HFFc6 (cell line): Measurements from ENCODE around the gene ADAMTS9. TPM values are rescaled to one million over a fixed set of nuclear protein-coding genes. Genes with fewer than 3 reads are reported as not detected.

Experiments used
- DNase-seq: peaks from one replicate; pipeline ENCODE4 v3.0.0-alpha.2; 2018
- H3K27ac Mint-ChIP-seq: 2 replicates; pipeline ENCODE4 v1.8.0; 2020; ENCODE audit warnings: mild to moderate bottlenecking, mixed read lengths
- H3K27me3 Mint-ChIP-seq: 2 replicates; pipeline ENCODE4 v1.8.0; 2021; ENCODE audit warnings: mild to moderate bottlenecking, moderate library complexity, mixed read lengths; ENCODE audit not compliant: insufficient read depth
- H3K36me3 Mint-ChIP-seq: 2 replicates; pipeline ENCODE4 v1.8.0; 2021; ENCODE audit warnings: low read depth, mixed read lengths
- H3K4me1 Mint-ChIP-seq: 2 replicates; pipeline ENCODE4 v1.8.0; 2020; ENCODE audit warnings: low read depth, mixed read lengths
- H3K4me3 Mint-ChIP-seq: 2 replicates; pipeline ENCODE4 v1.8.0; 2020; ENCODE audit warnings: mild to moderate bottlenecking, moderate library complexity, mixed read lengths
- H3K9me3 Mint-ChIP-seq: 2 replicates; pipeline ENCODE4 v1.8.0; 2020; ENCODE audit warnings: mild to moderate bottlenecking, mixed read lengths
- CTCF ChIP-seq: fragments of 200-600 bp; sonication (generic); IDR thresholded peaks from 2 replicates; pipeline ENCODE4 v1.5.0; 2021; ENCODE audit warnings: antibody characterized with exemption, mild to moderate bottlenecking
- total RNA-seq, 6 experiments: library from RNA; stranded (reverse); fragmentation: NEBNext Ultra II Directional; extraction: Animal tissue kit (Norgen Biotek cat#: 25700); gene quantifications; 2 replicates in 1 of 6; 3 replicates in 5 of 6; pipeline ENCODE4 v1.2.3, GENCODE V29; 2021

The ADAMTS9 gene
- total RNA-seq, 6 experiments from 2014 or later, result 0.07 to 0.14 (median 0.12) TPM; not detected in 1

GRCh38 chr3:64520334-64520733, 167.5 kb downstream of the ADAMTS9 start:
- Mint-ChIP-seq H3K9me3 (peaks cover 4% of the 10 kb centered on the region; the same call in 1 of the 2 replicates), H3K4me3 (peak overlapping the region; percentile 73), H3K36me3 (no peaks in the 10 kb centered on the region), H3K4me1 (no peaks in the 10 kb centered on the region), H3K27ac (no peak overlapping the region), H3K27me3 (peaks cover 13% of the 10 kb centered on the region)
- no peak for DNase-seq
- TF ChIP-seq CTCF, result no peak

GRCh38 chr3:64518950-64519349, 168.8 kb downstream of the ADAMTS9 start:
- peak; percentile 28 for DNase-seq
- H3K9me3 Mint-ChIP-seq, result peaks cover 4% of the 10 kb centered on the region; the same call in 1 of the 2 replicates
- no peak overlapping the region for H3K4me3 Mint-ChIP-seq
- no peaks in the 10 kb centered on the region for H3K4me1 Mint-ChIP-seq
- H3K27ac Mint-ChIP-seq, result no peak overlapping the region
- no peak for TF ChIP-seq CTCF
- H3K36me3 Mint-ChIP-seq, result no peaks in the 10 kb centered on the region
- H3K27me3 Mint-ChIP-seq, result peaks cover 12% of the 10 kb centered on the region

GRCh38 chr3:64518496-64518895, 169.3 kb downstream of the ADAMTS9 start:
- DNase-seq, result no peak
- no peak for TF ChIP-seq CTCF
- no peaks in the 10 kb centered on the region for H3K36me3 Mint-ChIP-seq
- no peaks in the 10 kb centered on the region for H3K4me1 Mint-ChIP-seq
- no peak overlapping the region for H3K27ac Mint-ChIP-seq
- H3K4me3 Mint-ChIP-seq, result no peak overlapping the region
- H3K27me3 Mint-ChIP-seq, result peaks cover 12% of the 10 kb centered on the region
- peaks cover 4% of the 10 kb centered on the region; the same call in 1 of the 2 replicates for H3K9me3 Mint-ChIP-seq

- Mint-ChIP-seq H3K27me3 (peaks cover 13% of the 10 kb centered on the region), H3K4me1 (no peaks in the 10 kb centered on the region), H3K27ac (no peak overlapping the region), H3K36me3 (no peaks in the 10 kb centered on the region), H3K4me3 (no peak overlapping the region), H3K9me3 (no peaks in the 10 kb centered on the region)
- TF ChIP-seq CTCF, result no peak
- DNase-seq, result no peak
These were observed 172.9 kb downstream of the ADAMTS9 start for GRCh38 chr3:64514889-64515288.

- no peak for TF ChIP-seq CTCF
- Mint-ChIP-seq H3K27me3 (peaks cover 17% of the 10 kb centered on the region), H3K27ac (no peak overlapping the region), H3K9me3 (no peaks in the 10 kb centered on the region), H3K36me3 (no peaks in the 10 kb centered on the region), H3K4me1 (no peaks in the 10 kb centered on the region), H3K4me3 (no peak overlapping the region)
- DNase-seq, result no peak
These were observed 178.6 kb downstream of the ADAMTS9 start for GRCh38 chr3:64509206-64509605.

- Mint-ChIP-seq H3K9me3 (no peaks in the 10 kb centered on the region), H3K4me1 (no peaks in the 10 kb centered on the region), H3K27ac (no peak overlapping the region), H3K27me3 (peaks cover 22% of the 10 kb centered on the region), H3K36me3 (no peaks in the 10 kb centered on the region), H3K4me3 (no peak overlapping the region)
- DNase-seq, result no peak
- TF ChIP-seq CTCF, result no peak
These were observed 179.7 kb downstream of the ADAMTS9 start for GRCh38 chr3:64508140-64508539.
